Left ventricle myocardium inferior (tissue), 1 donor: ENCODE data around the gene LELP1. TPM values are rescaled to one million over a fixed set of nuclear protein-coding genes. Genes with fewer than 3 reads are reported as not detected.

Source experiments
- DNase-seq: peaks from one replicate; pipeline ENCODE4 v3.0.0-alpha.2; 2020
- H3K27ac ChIP-seq: fragments of 200-600 bp; replicated peaks from 2 replicates; pipeline ENCODE4 v1.8.0; 2021
- H3K27me3 ChIP-seq: fragments of 200-600 bp; 2 replicates; pipeline ENCODE4 v1.8.0; 2021; ENCODE audit warnings: low read depth
- H3K36me3 ChIP-seq: fragments of 200-600 bp; 2 replicates; pipeline ENCODE4 v1.8.0; 2021
- H3K4me1 ChIP-seq: fragments of 200-600 bp; 2 replicates; pipeline ENCODE4 v1.8.0; 2021
- H3K4me3 ChIP-seq: fragments of 200-600 bp; 2 replicates; pipeline ENCODE4 v1.8.0; 2021; ENCODE audit warnings: mild to moderate bottlenecking, moderate library complexity
- H3K9me3 ChIP-seq: fragments of 200-600 bp; replicated peaks from 2 replicates; pipeline ENCODE4 v1.8.0; 2021
- CTCF ChIP-seq: fragments of 200-600 bp; IDR thresholded peaks from 2 replicates; pipeline ENCODE4 v1.8.0; 2021; ENCODE audit warnings: antibody characterized with exemption, mild to moderate bottlenecking, borderline replicate concordance
- intact Hi-C: fragments of 100-400 bp; cut with micrococcal nuclease; formaldehyde crosslinking; loops from one replicate; pipeline ENCODE4 v1.11.0; 2022
- total RNA-seq: library from RNA; stranded (reverse); fragmentation: NEBNext Ultra II Directional; extraction: Animal tissue kit (Norgen Biotek cat#: 25700); gene quantifications from one replicate; pipeline ENCODE4 v1.2.1, GENCODE V29; 2021
- donor health status: DM: no; HTN: yes; CAD: no; lungs with severe emphysema.

LELP1 gene
- total RNA-seq, 1 donor from 2014 or later, result not detected

GRCh38 chr1:153248176-153248879, 45.1 kb downstream of the LELP1 start:
- intact Hi-C loops, result no loop called here
- DNase-seq, result no peak
- H3K4me3 ChIP-seq, result no peak overlapping the region
- no peaks in the 10 kb centered on the region for H3K9me3 ChIP-seq
- no peaks in the 10 kb centered on the region for H3K4me1 ChIP-seq
- H3K36me3 ChIP-seq, result no peaks in the 10 kb centered on the region
- H3K27me3 ChIP-seq, result peaks cover 62% of the 10 kb centered on the region
- no peak overlapping the region for H3K27ac ChIP-seq
- TF ChIP-seq CTCF, result no peak

- DNase-seq, result no peak
- no peaks in the 10 kb centered on the region for H3K4me1 ChIP-seq
- H3K27ac ChIP-seq, result no peak overlapping the region
- intact Hi-C loops, result no loop called here
- no peaks in the 10 kb centered on the region for H3K36me3 ChIP-seq
- H3K27me3 ChIP-seq, result peaks cover 78% of the 10 kb centered on the region
- no peak for TF ChIP-seq CTCF
- H3K9me3 ChIP-seq, result no peaks in the 10 kb centered on the region
- no peak overlapping the region for H3K4me3 ChIP-seq
Measured at GRCh38 chr1:153250166-153250565, 46.9 kb downstream of the LELP1 start.

- no peaks in the 10 kb centered on the region for H3K9me3 ChIP-seq
- intact Hi-C loops, result no loop called here
- no peak for TF ChIP-seq CTCF
- H3K36me3 ChIP-seq, result no peaks in the 10 kb centered on the region
- DNase-seq, result no peak
- H3K27ac ChIP-seq, result no peak overlapping the region
- H3K27me3 ChIP-seq, result peaks cover 73% of the 10 kb centered on the region
- H3K4me1 ChIP-seq, result no peaks in the 10 kb centered on the region
- H3K4me3 ChIP-seq, result no peak overlapping the region
Measured at GRCh38 chr1:153251087-153251486, 47.9 kb downstream of the LELP1 start.

- DNase-seq, result no peak
- Histone ChIP-seq H3K4me3 (no peak overlapping the region), H3K9me3 (no peaks in the 10 kb centered on the region), H3K36me3 (no peaks in the 10 kb centered on the region), H3K4me1 (no peaks in the 10 kb centered on the region), H3K27me3 (peaks cover 71% of the 10 kb centered on the region), H3K27ac (no peak overlapping the region)
- TF ChIP-seq CTCF, result no peak
- intact Hi-C loops, result no loop called here
Measured at GRCh38 chr1:153251562-153251961, 48.3 kb downstream of the LELP1 start.

- no peaks in the 10 kb centered on the region for H3K9me3 ChIP-seq
- no peak for DNase-seq
- intact Hi-C loops, result no loop called here
Measured at GRCh38 chr1:153251988-153252387, 48.8 kb downstream of the LELP1 start.

More at GRCh38 chr1:153251988-153252387, 48.8 kb downstream of the LELP1 start:
- Histone ChIP-seq H3K4me1 (no peaks in the 10 kb centered on the region), H3K4me3 (no peak overlapping the region), H3K36me3 (no peaks in the 10 kb centered on the region), H3K27me3 (peaks cover 69% of the 10 kb centered on the region), H3K27ac (no peak overlapping the region)
- no peak for TF ChIP-seq CTCF
